Activated CD8-positive, alpha-beta memory T cell treated with anti-CD3 and anti-CD28 coated beads for 36 hours (primary cell): ENCODE data around the gene MYF5. TPM values are rescaled to one million over a fixed set of nuclear protein-coding genes. Genes with fewer than 3 reads are reported as not detected.

Experiments used
- CTCF ChIA-PET: fragments of 350-600 bp; sonication (Branson Sonifier 250); formaldehyde crosslinking; loops from one replicate; lab custom pipeline; 2021; ENCODE audit warnings: antibody characterized with exemption; lab: Charles Lee
- POLR2A ChIA-PET: fragments of 350-600 bp; sonication (Branson Sonifier 250); formaldehyde crosslinking; loops from one replicate; lab custom pipeline; 2021; ENCODE audit warnings: antibody characterized with exemption; lab: Charles Lee
- total RNA-seq, 2 experiments: library from RNA; stranded (reverse); gene quantifications; one replicate each; pipeline ENCODE4 v1.2.3, GENCODE V29; 2021

Gene MYF5
- total RNA-seq, 2 experiments from 2014 or later: not detected

DNA sequence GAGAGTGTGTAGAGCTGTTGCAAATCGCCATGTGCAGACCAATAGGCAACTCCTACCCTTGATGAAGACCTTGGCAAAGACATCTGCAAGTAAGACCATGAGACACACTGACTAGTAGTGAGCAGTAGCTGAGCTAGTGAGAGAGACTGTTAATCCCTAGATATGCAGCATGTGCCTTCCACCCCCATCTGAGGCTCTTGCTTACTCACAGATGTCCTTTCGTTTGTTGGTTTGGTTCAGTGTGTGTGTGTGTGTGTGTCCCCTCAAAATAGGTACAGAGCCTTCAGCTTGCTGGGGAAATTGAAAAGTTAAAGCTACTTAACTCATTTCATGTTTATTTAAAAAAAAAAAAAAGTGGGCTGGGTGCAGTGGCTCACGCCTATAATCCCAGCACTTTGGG, 37.6 kb downstream of the MYF5 start:
- CTCF ChIA-PET: interaction anchor here (1.0 kb wide), 1 partner anchor 20 kb away, joined by 4 read pairs; no protein-coding TSS in a partner anchor
- POLR2A ChIA-PET: no interaction called here

DNA sequence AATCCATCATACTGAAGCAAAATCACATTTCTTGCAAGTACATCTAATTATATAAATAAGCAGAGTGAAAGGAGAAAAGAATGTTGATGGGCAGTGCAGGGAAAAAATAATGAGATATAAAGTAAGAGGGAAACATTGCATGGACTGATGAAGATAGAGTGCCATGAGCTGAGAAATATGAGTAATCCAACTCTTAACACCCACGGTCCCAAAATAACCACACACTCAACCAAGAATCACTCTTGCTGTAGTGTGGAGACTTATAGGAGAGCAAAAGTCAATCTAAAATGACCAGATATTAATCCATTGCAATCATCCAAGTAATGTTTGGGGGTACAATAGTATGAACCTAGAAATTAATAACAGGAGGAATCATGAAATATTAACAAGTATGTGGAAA, 40.2 kb downstream of the MYF5 start:
- ChIA-PET POLR2A (no interaction called here), CTCF (no interaction called here)

DNA sequence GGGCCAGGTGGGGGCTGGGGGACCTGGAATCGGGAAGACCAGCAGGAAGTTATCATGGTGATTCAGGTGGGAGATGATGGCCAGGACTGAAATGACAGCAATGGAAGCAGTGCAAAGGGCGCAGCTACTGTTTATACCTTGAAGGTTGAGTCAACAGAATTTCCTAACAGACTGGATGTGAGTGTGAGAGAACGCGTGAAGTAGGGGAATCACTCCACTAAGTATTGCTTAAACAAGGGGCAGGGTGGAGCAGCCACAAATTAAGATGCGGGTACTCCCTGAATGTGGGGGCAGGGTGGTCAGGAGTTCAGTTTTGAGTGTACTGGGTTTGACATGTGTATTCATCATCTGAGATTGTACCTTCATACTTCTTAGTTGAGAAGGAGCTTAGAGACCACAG, 45.1 kb downstream of the MYF5 start:
- CTCF ChIA-PET: no interaction called here

DNA sequence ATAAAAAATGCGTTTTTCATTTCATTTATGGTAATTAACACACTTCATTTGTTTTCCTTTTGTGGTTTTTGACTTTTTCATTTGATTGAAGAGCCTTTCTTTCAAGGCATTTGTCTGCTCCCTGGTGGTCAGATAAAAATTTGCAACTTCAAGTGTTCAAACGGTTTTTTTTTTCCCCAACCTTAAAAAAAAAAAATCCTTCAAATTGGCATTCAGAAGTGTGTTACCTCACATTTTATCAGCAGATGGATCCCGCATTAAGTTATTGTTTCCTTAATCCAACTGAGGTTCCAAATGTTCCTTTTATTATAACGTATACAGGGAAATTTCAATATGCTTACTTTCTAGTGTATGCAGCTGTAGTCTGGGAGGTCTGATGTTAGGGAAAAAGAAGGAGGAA, 47.2 kb downstream of the MYF5 start:
- ChIA-PET CTCF (no interaction called here), POLR2A (no interaction called here)

More for the DNA sequence above, 45.1 kb downstream of the MYF5 start:
- POLR2A ChIA-PET: no interaction called here

DNA sequence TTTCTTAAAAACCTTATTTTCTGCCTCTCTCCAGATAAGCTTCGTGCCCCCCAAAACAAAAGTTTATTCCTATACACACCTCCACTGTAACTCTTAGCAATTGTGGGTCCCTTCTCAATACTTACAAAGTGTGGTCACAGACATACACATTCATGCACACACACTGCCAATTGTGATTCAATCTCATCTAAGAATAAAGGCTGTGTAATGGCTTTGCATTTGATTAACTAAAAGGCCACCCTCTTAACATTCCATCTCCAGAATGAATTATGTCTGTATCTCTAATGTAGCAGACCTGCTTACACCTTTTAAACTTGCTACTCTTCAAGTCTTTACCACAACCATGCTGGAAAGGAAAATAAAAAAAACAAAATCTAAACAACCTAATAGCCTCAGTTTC, 49.5 kb downstream of the MYF5 start:
- CTCF ChIA-PET: no interaction called here
- POLR2A ChIA-PET: no interaction called here

DNA sequence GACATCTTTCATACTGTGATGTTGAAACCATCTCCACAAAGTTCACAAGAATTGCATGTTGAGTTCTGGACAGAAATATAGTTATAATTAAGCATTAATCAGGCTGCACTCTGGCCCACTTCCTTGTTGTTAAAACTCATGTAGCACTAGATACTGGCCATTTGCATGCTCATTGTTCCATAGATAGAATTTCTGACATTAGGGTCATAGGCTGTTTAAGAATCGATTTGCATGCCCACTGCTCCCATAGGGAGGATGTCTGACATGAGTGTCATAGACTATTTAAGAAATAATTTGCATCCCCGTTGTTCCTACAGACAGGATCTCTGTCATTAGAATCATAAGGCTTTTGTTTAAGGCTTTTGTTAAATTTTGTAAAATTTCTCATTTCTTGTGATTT, 50.2 kb downstream of the MYF5 start:
- ChIA-PET CTCF (no interaction called here), POLR2A (no interaction called here)

Other genes with a start within 250 kb of the MYF5 start
- gene MYF6, start 9.3 kb upstream of the MYF5 start, total RNA-seq: not detected
- gene LIN7A, start 221.0 kb downstream of the MYF5 start, total RNA-seq: not detected